Endothelial cell of umbilical vein (primary cell): ENCODE data around the gene BPGM. TPM values are rescaled to one million over a fixed set of nuclear protein-coding genes. Genes with fewer than 3 reads are reported as not detected.

ENCODE experiments used
- BruUV-seq: library from RNA; stranded (reverse); fragments of 400-500 nt; replicated peaks from 2 replicates; lab custom pipeline; 2021; lab: Mats Ljungman, UMichigan
- CTCF ChIA-PET: fragments of 300-600, 350-600 bp; sonication (Branson Sonifier 250); formaldehyde crosslinking; loops from one replicate; lab custom pipeline; 2021; ENCODE audit warnings: antibody characterized with exemption, inconsistent platforms; lab: Charles Lee
- POLR2A ChIA-PET: fragments of 300-600, 350-600 bp; sonication (Branson Sonifier 250); formaldehyde crosslinking; loops from one replicate; lab custom pipeline; 2021; ENCODE audit warnings: antibody characterized with exemption, inconsistent platforms; lab: Charles Lee
- DNase-seq: peaks from one replicate; pipeline ENCODE4 v3.0.0-alpha.2; 2011; ENCODE audit warnings: low read depth, low spot score
- FAIRE-seq: peaks from 2 replicates; lab custom pipeline; 2011; peaks lifted over from hg19 to GRCh38; lab: Jason Lieb, UNC
- H2AFZ ChIP-seq: 2 replicates; pipeline ENCODE4 v1.6.0; 2012; ENCODE audit warnings: low read depth, low read length, control low read depth, inconsistent platforms
- H3K27ac ChIP-seq: 2 replicates; pipeline ENCODE4 v1.5.1; 2011; ENCODE audit warnings: low read depth, mild to moderate bottlenecking, control low read depth, low read length, moderate library complexity; ENCODE audit not compliant: insufficient read depth
- H3K27me3 ChIP-seq, 2 experiments: 2 replicates each; pipeline versions ENCODE4 v1.6.0 to v1.6.1; 2011; ENCODE audit warnings: low read length in 2 of 2, mixed read lengths in 1 of 2; ENCODE audit not compliant: control insufficient read depth in 2 of 2, insufficient read depth in 2 of 2
- H3K36me3 ChIP-seq, 2 experiments: 2 replicates in 1 of 2; 3 replicates in 1 of 2; pipeline ENCODE4 v1.5.1; 2011; ENCODE audit warnings: low read length in 2 of 2, mild to moderate bottlenecking in 1 of 2, moderate library complexity in 1 of 2; ENCODE audit not compliant: control insufficient read depth in 2 of 2, insufficient read depth in 2 of 2; ENCODE audit errors: extremely low read depth in 1 of 2
- H3K4me1 ChIP-seq: 3 replicates; pipeline ENCODE4 v1.5.1; 2011; ENCODE audit warnings: mild to moderate bottlenecking, low read length; ENCODE audit not compliant: control insufficient read depth, insufficient read depth; ENCODE audit errors: extremely low read depth
- H3K4me2 ChIP-seq: 2 replicates; pipeline ENCODE4 v1.6.1; 2011; ENCODE audit warnings: low read length, control low read depth, mixed read lengths; ENCODE audit not compliant: insufficient read depth
- H3K4me3 ChIP-seq, 3 experiments: fragments of 200-600 bp in 1 of 3; sonication (generic), shearing (Covaris generic) in 1 of 3; replicated peaks in 1 of 3; 2 replicates each; pipeline ENCODE4 v1.5.1; 2011 to 2016; ENCODE audit warnings: control low read depth in 3 of 3, low read length in 3 of 3, mild to moderate bottlenecking in 2 of 3, inconsistent platforms in 1 of 3, low read depth in 1 of 3, moderate library complexity in 1 of 3; ENCODE audit not compliant: insufficient read depth in 1 of 3
- H3K79me2 ChIP-seq: 2 replicates; pipeline ENCODE4 v1.6.0; 2012; ENCODE audit warnings: low read length, inconsistent platforms; ENCODE audit not compliant: control insufficient read depth, insufficient read depth
- H3K9ac ChIP-seq: replicated peaks from 2 replicates; pipeline ENCODE3; 2011; ENCODE audit warnings: low read length, control low read depth; ENCODE audit not compliant: insufficient read depth; ENCODE audit errors: extremely low read depth
- H3K9me1 ChIP-seq: replicated peaks from 3 replicates; pipeline ENCODE4 v1.6.0; 2011; ENCODE audit warnings: mild to moderate bottlenecking, low read length; ENCODE audit not compliant: control insufficient read depth, insufficient read depth; ENCODE audit errors: extremely low read depth
- H3K9me3 ChIP-seq: replicated peaks from 2 replicates; pipeline ENCODE4 v1.5.1; 2012; ENCODE audit warnings: low read length, inconsistent platforms; ENCODE audit not compliant: control insufficient read depth, insufficient read depth
- H4K20me1 ChIP-seq: replicated peaks from 2 replicates; pipeline ENCODE3; 2011; ENCODE audit warnings: mild to moderate bottlenecking, low read length; ENCODE audit not compliant: control insufficient read depth, insufficient read depth; ENCODE audit errors: extremely low read depth
- CTCF ChIP-seq, 2 donors: IDR thresholded peaks; 1 replicate in 1 of 2; 2 replicates in 1 of 2; pipeline ENCODE4 v1.5.1; 2011; ENCODE audit warnings: low read length in 2 of 2, mild to moderate bottlenecking in 2 of 2, moderate library complexity in 2 of 2, control low read depth in 1 of 2, inconsistent platforms in 1 of 2, low read depth in 1 of 2; ENCODE audit not compliant: insufficient read depth in 1 of 2; ENCODE audit errors: extremely low read depth in 1 of 2
- EZH2 ChIP-seq: IDR thresholded peaks from 2 replicates; pipeline ENCODE4 v1.6.1; 2012; ENCODE audit warnings: borderline replicate concordance, low read depth, mild to moderate bottlenecking, moderate library complexity, low read length, inconsistent platforms; ENCODE audit not compliant: severe bottlenecking
- FOS ChIP-seq: IDR thresholded peaks from 2 replicates; pipeline ENCODE4 v1.6.1; 2011; ENCODE audit warnings: mild to moderate bottlenecking, low read length, moderate library complexity, borderline replicate concordance; ENCODE audit not compliant: insufficient read depth
- GATA2 ChIP-seq: IDR thresholded peaks from 2 replicates; pipeline ENCODE4 v1.7.0; 2011; ENCODE audit warnings: low read depth, mild to moderate bottlenecking, moderate library complexity, mixed read lengths, low read length; ENCODE audit not compliant: insufficient read length, insufficient read depth
- JUN ChIP-seq: IDR thresholded peaks from 2 replicates; pipeline ENCODE4 v1.6.1; 2011; ENCODE audit warnings: borderline replicate concordance, low read depth; ENCODE audit not compliant: insufficient read length, insufficient read depth
- MAX ChIP-seq: IDR thresholded peaks from 2 replicates; pipeline ENCODE4 v1.6.1; 2011; ENCODE audit not compliant: insufficient read depth, insufficient read length
- MYC ChIP-seq: IDR thresholded peaks from one replicate; pipeline ENCODE4 v1.6.1; 2011; ENCODE audit warnings: mild to moderate bottlenecking, low read depth, low read length
- POLR2A ChIP-seq: IDR thresholded peaks from 2 replicates; pipeline ENCODE4 v1.6.1; 2012; ENCODE audit warnings: low read depth, mild to moderate bottlenecking, control low read depth, low read length
- POLR2AphosphoS5 ChIP-seq: IDR thresholded peaks from 2 replicates; pipeline ENCODE4 v1.6.1; 2012; ENCODE audit warnings: low read depth, mild to moderate bottlenecking, control low read depth, low read length, moderate library complexity; ENCODE audit not compliant: insufficient read depth
- dilution Hi-C: fragments of 300-500 bp; cut with MboI; formaldehyde crosslinking; loops from one replicate; pipeline ENCODE4 v1.15.0; 2019; ENCODE audit warnings: low sequenced_read_pairs; ENCODE audit not compliant: extremely low pct_ligation_motif_present
- intact Hi-C: fragments of 100-400 bp; cut with micrococcal nuclease; formaldehyde crosslinking; loops from one replicate; pipeline ENCODE4 v1.10.0; 2022
- polyA plus RNA-seq, 4 experiments: library from polyadenylated mRNA; depleted of rRNA in 3 of 4; stranded (reverse) in 3 of 4; unstranded in 1 of 4; fragments of >200 nt; gene quantifications; 2 replicates each; pipeline versions ENCODE4 v1.2.1 to v1.2.3, GENCODE V29; 2011 to 2012; ENCODE audit warnings: missing spikeins in 1 of 4
- total RNA-seq: library from RNA; stranded (reverse); gene quantifications from 2 replicates; pipeline ENCODE4 v1.2.3, GENCODE V29; 2021

BPGM gene
- total and polyA plus RNA-seq, 2 donors (not counting 3 experiments of a cell fraction or from before 2014, with no cell fraction given) = 24.2 to 28.3 TPM

- H3K4me3 ChIP-seq = no peak overlapping the region
- intact Hi-C loops (no loop called here), dilution Hi-C loops (no loop called here)
- CTCF ChIA-PET = interaction anchor here (5.9 kb wide), 1 partner anchor 10 kb away, joined by 60 read pairs; no protein-coding TSS in a partner anchor
- H3K27ac ChIP-seq = no peak overlapping the region
- DNase-seq (no peak), FAIRE-seq (no peak)
- peaks cover 7% of the 10 kb centered on the region for H3K4me1 ChIP-seq
- no peak overlapping the region for H3K4me2 ChIP-seq
- no peaks in the 10 kb centered on the region for H4K20me1 ChIP-seq
- POLR2A ChIA-PET = no interaction called here
- peaks cover 13% of the 10 kb centered on the region for H3K79me2 ChIP-seq
- no peak overlapping the region for H3K9ac ChIP-seq
- H3K9me3 ChIP-seq = no peaks in the 10 kb centered on the region
- no peak overlapping the region for H2AFZ ChIP-seq
- no peaks in the 10 kb centered on the region for H3K9me1 ChIP-seq
- no peaks in the 10 kb centered on the region for H3K27me3 ChIP-seq
- no TSS peak for BruUV-seq
- no peaks in the 10 kb centered on the region for H3K36me3 ChIP-seq
- TF ChIP-seq GATA2 (no peak), MAX (no peak), JUN (no peak), FOS (no peak), EZH2 (no peak), POLR2A (no peak), POLR2AphosphoS5 (no peak), MYC (no peak), CTCF (IDR thresholded peaks at IDR 0.05; ENCODE audit: extremely low read depth in 1 of 2, insufficient read depth in 1 of 2, low read depth in 1 of 2, low read length in 2 of 2) (no peak)
Observed at GRCh38 chr7:134643131-134643530, 3.5 kb upstream of the BPGM start.
